Fibroblast of lung (primary cell): ENCODE measurements around the gene NFASC.

Experiments used
- CTCF ChIP-seq, 2 donors: IDR thresholded peaks in 1 of 2; conservative IDR thresholded peaks in 1 of 2; 1 replicate in 1 of 2; 2 replicates in 1 of 2; pipeline ENCODE4 v1.5.1; 2011 to 2012; ENCODE audit warnings: low read length in 2 of 2, control low read depth in 1 of 2, inconsistent platforms in 1 of 2, low read depth in 1 of 2, mild to moderate bottlenecking in 1 of 2
- EZH2 ChIP-seq: IDR thresholded peaks from 2 replicates; pipeline ENCODE4 v1.5.1; 2012; ENCODE audit warnings: low read length, control low read depth, mild to moderate bottlenecking; ENCODE audit errors: missing control alignments

- TF ChIP-seq CTCF (conservative IDR thresholded peaks at IDR 0.05 in 1 of 2, IDR thresholded peaks at IDR 0.05 in 1 of 2; ENCODE audit: low read depth in 1 of 2, low read length in 2 of 2) (no peak), EZH2 (no peak)
These were observed 126.3 kb downstream of the NFASC start for GRCh38 chr1:204996981-204997380.
